HepG2 (cell line): ENCODE results near the gene FAF1. TPM values are rescaled to one million over a fixed set of nuclear protein-coding genes. Genes with fewer than 3 reads are reported as not detected.
A peak's percentile ranks its signal among the peaks of the same experiment; 100 is the strongest.

Experiments used
- ARID2 ChIP-seq: sonication (generic); formaldehyde crosslinking; IDR thresholded peaks from 2 replicates; pipeline ENCODE4 v1.8.1; 2022; ENCODE audit warnings: mild to moderate bottlenecking, missing genetic modification reagents, borderline replicate concordance
- ATF7 ChIP-seq, 2 experiments: fragments of 450-650 bp in 1 of 2; sonication (generic) in 1 of 2; formaldehyde crosslinking in 1 of 2; IDR thresholded peaks; 2 replicates each; pipeline versions ENCODE4 v1.4.0 to v1.6.1; 2016 to 2020; ENCODE audit warnings: antibody characterized with exemption in 1 of 2, mild to moderate bottlenecking in 1 of 2, missing genetic modification reagents in 1 of 2
- ERF ChIP-seq: IDR thresholded peaks from 2 replicates; pipeline ENCODE4 v1.6.1; 2018; ENCODE audit warnings: missing biosample characterization, missing genetic modification reagents
- FIP1L1 ChIP-seq: fragments of 200-400 bp; formaldehyde crosslinking; IDR thresholded peaks from 2 replicates; pipeline ENCODE4 v1.6.1; 2018; ENCODE audit warnings: low read depth, mild to moderate bottlenecking, low read length, moderate library complexity, borderline replicate concordance; ENCODE audit not compliant: insufficient read depth
- HDAC2 ChIP-seq: sonication (generic); formaldehyde crosslinking; IDR thresholded peaks from 2 replicates; pipeline ENCODE4 v1.4.0; 2020; ENCODE audit warnings: missing genetic modification reagents
- HIVEP1 ChIP-seq: sonication (generic); formaldehyde crosslinking; IDR thresholded peaks from 2 replicates; pipeline ENCODE4 v1.4.0; 2020; ENCODE audit warnings: mild to moderate bottlenecking, missing genetic modification reagents
- KDM5B ChIP-seq: sonication (generic); formaldehyde crosslinking; IDR thresholded peaks from 2 replicates; pipeline ENCODE4 v1.4.0; 2020; ENCODE audit warnings: missing genetic modification reagents, mild to moderate bottlenecking, borderline replicate concordance
- LCORL ChIP-seq, 2 experiments: fragments of 450-650 bp in 1 of 2; sonication (generic) in 1 of 2; formaldehyde crosslinking in 1 of 2; IDR thresholded peaks; 2 replicates each; pipeline versions ENCODE4 v1.5.0 to v1.6.1; 2017 to 2020; ENCODE audit warnings: antibody characterized with exemption in 1 of 2, missing genetic modification reagents in 1 of 2
- MAZ ChIP-seq, 2 experiments: sonication (generic) in 1 of 2; formaldehyde crosslinking in 1 of 2; IDR thresholded peaks; 2 replicates each; pipeline versions ENCODE4 v1.5.0 to v1.6.1; 2012 to 2020; ENCODE audit warnings: low read depth in 2 of 2, mild to moderate bottlenecking in 2 of 2, borderline replicate concordance in 1 of 2, improper control_type of control experiment in 1 of 2, low read length in 1 of 2, missing genetic modification reagents in 1 of 2, moderate library complexity in 1 of 2
- MXD4 ChIP-seq: IDR thresholded peaks from 2 replicates; pipeline ENCODE4 v1.6.1; 2016; ENCODE audit warnings: mild to moderate bottlenecking, missing biosample characterization, missing genetic modification reagents
- NFE2 ChIP-seq: sonication (generic); formaldehyde crosslinking; IDR thresholded peaks from 2 replicates; pipeline ENCODE4 v1.4.0; 2020; ENCODE audit warnings: missing genetic modification reagents
- NRL ChIP-seq: sonication (generic); formaldehyde crosslinking; IDR thresholded peaks from 2 replicates; pipeline ENCODE4 v1.5.0; 2020; ENCODE audit warnings: missing genetic modification reagents, mild to moderate bottlenecking, moderate library complexity, borderline replicate concordance
- PHB2 ChIP-seq: fragments of 450-650 bp; IDR thresholded peaks from 2 replicates; pipeline ENCODE4 v1.6.1; 2018; ENCODE audit not compliant: partially characterized antibody
- RFX1 ChIP-seq: fragments of 450-650 bp; IDR thresholded peaks from 2 replicates; pipeline ENCODE4 v1.6.1; 2017
- RXRA ChIP-seq: sonication (generic); formaldehyde crosslinking; IDR thresholded peaks from 2 replicates; pipeline ENCODE4 v1.5.1; 2020; ENCODE audit warnings: missing genetic modification reagents
- TEF ChIP-seq: sonication (generic); formaldehyde crosslinking; IDR thresholded peaks from 2 replicates; pipeline ENCODE4 v1.5.0; 2020; ENCODE audit warnings: missing genetic modification reagents
- XRCC5 ChIP-seq: fragments of 200-400 bp; formaldehyde crosslinking; optimal IDR thresholded peaks from 2 replicates; pipeline ENCODE3; 2017; ENCODE audit warnings: mild to moderate bottlenecking, low read length
- ZNF281 ChIP-seq: sonication (generic); formaldehyde crosslinking; IDR thresholded peaks from 2 replicates; pipeline ENCODE4 v1.4.0; 2020; ENCODE audit warnings: missing genetic modification reagents, borderline replicate concordance
- ZNF354B ChIP-seq: sonication (generic); formaldehyde crosslinking; IDR thresholded peaks from 2 replicates; pipeline ENCODE4 v1.8.0; 2022; ENCODE audit warnings: mild to moderate bottlenecking, missing genetic modification reagents
- ZNF503 ChIP-seq: sonication (generic); formaldehyde crosslinking; IDR thresholded peaks from 2 replicates; pipeline ENCODE4 v1.4.0; 2020; ENCODE audit warnings: missing genetic modification reagents
- polyA plus RNA-seq, 8 experiments: library from polyadenylated mRNA; depleted of rRNA in 3 of 8; stranded (reverse) in 7 of 8; unstranded in 1 of 8; fragments of >200 nt; fragmentation: Illumina TruSeq in 4 of 8; extraction: Trizol in 4 of 8; gene quantifications; 2 replicates each; pipeline versions ENCODE4 v1.2.1 to v1.2.3, GENCODE V29; 2011 to 2016; ENCODE audit warnings: low read depth in 4 of 8, missing spikeins in 1 of 8, mixed read lengths in 1 of 8; ENCODE audit not compliant: insufficient read depth in 1 of 8
- total RNA-seq, 5 experiments: library from RNA; depleted of rRNA; stranded (reverse); fragments of >200 nt; fragmentation: Illumina TruSeq; extraction: Trizol; gene quantifications; 2 replicates each; pipeline ENCODE4 v1.2.3, GENCODE V29; 2016; ENCODE audit warnings: low read depth in 1 of 5
- TF ChIP-seq, protein P1 (sequence below): sonication (generic); formaldehyde crosslinking; IDR thresholded peaks from 2 replicates; pipeline ENCODE4 v1.4.0; 2020; ENCODE audit warnings: missing genetic modification reagents

The FAF1 gene
- total and polyA plus RNA-seq, 2 of the 13 experiments (the other 11 are each of a cell fraction or from before 2014, with no cell fraction given), result 19.4 to 63.3 TPM

DNA sequence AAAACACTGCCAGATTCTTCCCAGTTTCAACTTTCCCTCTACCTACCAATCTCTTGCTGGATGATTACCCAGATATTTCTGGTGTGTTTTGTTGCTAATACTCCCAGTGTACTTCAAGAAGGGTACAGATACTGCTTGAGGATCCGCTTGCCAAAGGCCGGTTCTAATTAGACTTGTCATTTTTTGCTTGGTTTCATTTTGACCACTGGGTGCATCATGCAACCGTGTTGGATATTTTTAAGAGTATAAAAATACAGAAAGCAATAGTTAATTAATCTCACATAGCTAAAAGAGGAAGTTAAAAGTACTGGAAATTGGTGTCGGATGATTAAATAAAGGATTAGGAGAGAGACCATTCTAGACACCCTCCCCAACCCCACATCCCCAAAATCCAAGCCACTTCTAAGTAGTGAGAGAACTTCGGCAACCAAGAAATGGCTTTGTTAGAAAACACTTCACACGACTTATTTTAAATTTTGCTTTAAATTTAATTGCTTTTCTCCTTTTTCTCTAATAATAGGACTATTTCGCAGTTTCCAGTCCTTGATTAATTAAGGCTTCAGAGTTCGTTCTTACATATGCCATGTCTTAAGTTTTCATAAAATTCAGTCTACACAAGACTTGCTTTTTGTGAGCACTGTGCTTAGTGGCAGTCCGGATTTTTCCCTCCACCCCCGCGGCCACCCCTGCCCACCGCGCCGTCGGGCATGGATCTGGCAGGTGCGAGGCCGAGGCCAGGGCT, 7.5 kb upstream of the FAF1 start (continued):
- TF ChIP-seq ZNF503 (CRISPR knock-in tag), result no peak
- no peak for TF ChIP-seq XRCC5
- no peak for TF ChIP-seq ARID2 (CRISPR knock-in tag)
- no peak for TF ChIP-seq TEF (CRISPR knock-in tag)
- TF ChIP-seq NRL (CRISPR knock-in tag), result no peak
- no peak for TF ChIP-seq ATF7 (IDR thresholded peaks at IDR 0.05)
- no peak for TF ChIP-seq ATF7 (CRISPR knock-in tag; IDR thresholded peaks at IDR 0.05)
- no peak for TF ChIP-seq PHB2
- peak; percentile 59; the same call in 1 of the 2 replicates for TF ChIP-seq HIVEP1
- 0 out of 2 replicates have a peak, but pooled peaks have one; percentile 47 for TF ChIP-seq MXD4 (CRISPR knock-in tag)
- TF ChIP-seq ZNF354B (CRISPR knock-in tag), result no peak
- TF ChIP-seq RXRA (CRISPR knock-in tag), result 0 out of 2 replicates have a peak, but pooled peaks have one; percentile 42
- TF ChIP-seq, protein P1, sequence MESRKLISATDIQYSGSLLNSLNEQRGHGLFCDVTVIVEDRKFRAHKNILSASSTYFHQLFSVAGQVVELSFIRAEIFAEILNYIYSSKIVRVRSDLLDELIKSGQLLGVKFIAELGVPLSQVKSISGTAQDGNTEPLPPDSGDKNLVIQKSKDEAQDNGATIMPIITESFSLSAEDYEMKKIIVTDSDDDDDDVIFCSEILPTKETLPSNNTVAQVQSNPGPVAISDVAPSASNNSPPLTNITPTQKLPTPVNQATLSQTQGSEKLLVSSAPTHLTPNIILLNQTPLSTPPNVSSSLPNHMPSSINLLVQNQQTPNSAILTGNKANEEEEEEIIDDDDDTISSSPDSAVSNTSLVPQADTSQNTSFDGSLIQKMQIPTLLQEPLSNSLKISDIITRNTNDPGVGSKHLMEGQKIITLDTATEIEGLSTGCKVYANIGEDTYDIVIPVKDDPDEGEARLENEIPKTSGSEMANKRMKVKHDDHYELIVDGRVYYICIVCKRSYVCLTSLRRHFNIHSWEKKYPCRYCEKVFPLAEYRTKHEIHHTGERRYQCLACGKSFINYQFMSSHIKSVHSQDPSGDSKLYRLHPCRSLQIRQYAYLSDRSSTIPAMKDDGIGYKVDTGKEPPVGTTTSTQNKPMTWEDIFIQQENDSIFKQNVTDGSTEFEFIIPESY (CRISPR knock-in tag), result no peak
- TF ChIP-seq NFE2 (CRISPR knock-in tag), result no peak
- TF ChIP-seq KDM5B, result 0 out of 2 replicates have a peak, but pooled peaks have one; percentile 92
- TF ChIP-seq LCORL (IDR thresholded peaks at IDR 0.05), result no peak
- TF ChIP-seq LCORL (CRISPR knock-in tag; IDR thresholded peaks at IDR 0.05), result no peak; the same call in 1 of the 2 replicates
- TF ChIP-seq ZNF281, result no peak
- no peak for TF ChIP-seq HDAC2 (CRISPR knock-in tag)
- no peak for TF ChIP-seq FIP1L1
- TF ChIP-seq ERF (CRISPR knock-in tag), result peak; percentile 39; the same call in 1 of the 2 replicates
- no peak for TF ChIP-seq MAZ (IDR thresholded peaks at IDR 0.05; ENCODE audit: borderline replicate concordance, low read depth, low read length)
- no peak for TF ChIP-seq MAZ (CRISPR knock-in tag; IDR thresholded peaks at IDR 0.05; ENCODE audit: low read depth)
- no peak for TF ChIP-seq RFX1
